Measurements from ENCODE around the gene PLA2G4A.

PLA2G4A gene

GRCh38 chr1:186983327-186983726, 154.6 kb downstream of the PLA2G4A start:
- no peak for DNase-seq

- DNase-seq: no peak
Observed at GRCh38 chr1:186984959-186985358, 156.2 kb downstream of the PLA2G4A start.

GRCh38 chr1:186985889-186986491, 157.2 kb downstream of the PLA2G4A start:
- no peak for DNase-seq

GRCh38 chr1:186987065-186987464, 158.3 kb downstream of the PLA2G4A start:
- DNase-seq: no peak

- DNase-seq: no peak
Observed at GRCh38 chr1:186987769-186988168, 159.0 kb downstream of the PLA2G4A start.

GRCh38 chr1:186993996-186994395, 165.2 kb downstream of the PLA2G4A start:
- DNase-seq: no peak

GRCh38 chr1:186994897-186995296, 166.1 kb downstream of the PLA2G4A start:
- no peak for DNase-seq

- DNase-seq: no peak
Observed at GRCh38 chr1:186996816-186997215, 168.1 kb downstream of the PLA2G4A start.

GRCh38 chr1:186997877-186998276, 169.1 kb downstream of the PLA2G4A start:
- DNase-seq: no peak

- no peak for DNase-seq
Observed at GRCh38 chr1:186999506-186999905, 170.8 kb downstream of the PLA2G4A start.

- DNase-seq: no peak
Observed at GRCh38 chr1:187001198-187001889, 172.6 kb downstream of the PLA2G4A start.

GRCh38 chr1:187003353-187003752, 174.6 kb downstream of the PLA2G4A start:
- no peak for DNase-seq

GRCh38 chr1:187006896-187007295, 178.1 kb downstream of the PLA2G4A start:
- no peak for DNase-seq

GRCh38 chr1:187009320-187009719, 180.6 kb downstream of the PLA2G4A start:
- DNase-seq: no peak

- DNase-seq: no peak
Observed at GRCh38 chr1:187010571-187011309, 182.0 kb downstream of the PLA2G4A start.

- no peak for DNase-seq
Observed at GRCh38 chr1:187013582-187014200, 184.9 kb downstream of the PLA2G4A start.

- DNase-seq: no peak
Observed at GRCh38 chr1:187018291-187018690, 189.5 kb downstream of the PLA2G4A start.

GRCh38 chr1:187027253-187027652, 198.5 kb downstream of the PLA2G4A start:
- DNase-seq: no peak

- DNase-seq: no peak
Observed at GRCh38 chr1:187032316-187032981, 203.7 kb downstream of the PLA2G4A start.

- DNase-seq: no peak
Observed at GRCh38 chr1:187032982-187033692, 204.4 kb downstream of the PLA2G4A start.

GRCh38 chr1:187033693-187034390, 205.1 kb downstream of the PLA2G4A start:
- no peak for DNase-seq

- no peak for DNase-seq
Observed at GRCh38 chr1:187034501-187034900, 205.8 kb downstream of the PLA2G4A start.

Data from activated CD4-positive, CD25-positive, alpha-beta regulatory T cell (primary cell).